Fibroblast of lung (primary cell): Measurements from ENCODE around the gene DHX16. TPM values are rescaled to one million over a fixed set of nuclear protein-coding genes. Genes with fewer than 3 reads are reported as not detected.
"Not testable (repeated sequence)": the region's sequence is repeated elsewhere in the genome, so short reads cannot be mapped to it uniquely, and the experiment has no call there.

Source experiments
- DNase-seq, 2 donors: peaks; one replicate each; pipeline versions ENCODE4 v3.0.0 to v3.0.0-alpha.2; 2010; ENCODE audit warnings: low read depth in 2 of 2
- H2AFZ ChIP-seq: 2 replicates; pipeline ENCODE4 v1.5.1; 2012; ENCODE audit warnings: low read length, control low read depth, inconsistent platforms
- H3K27ac ChIP-seq: 2 replicates; pipeline ENCODE4 v1.5.1; 2011; ENCODE audit warnings: low read length, control low read depth; ENCODE audit not compliant: insufficient read depth
- H3K27me3 ChIP-seq: 2 replicates; pipeline ENCODE4 v1.5.1; 2011; ENCODE audit warnings: mild to moderate bottlenecking, low read length; ENCODE audit not compliant: control insufficient read depth, insufficient read depth
- H3K36me3 ChIP-seq: 2 replicates; pipeline ENCODE4 v1.5.1; 2011; ENCODE audit warnings: low read length; ENCODE audit not compliant: control insufficient read depth, insufficient read depth
- H3K4me1 ChIP-seq: 2 replicates; pipeline ENCODE4 v1.5.1; 2011; ENCODE audit warnings: low read length; ENCODE audit not compliant: control insufficient read depth, insufficient read depth; ENCODE audit errors: extremely low read depth
- H3K4me2 ChIP-seq: 2 replicates; pipeline ENCODE4 v1.5.1; 2011; ENCODE audit warnings: low read length, control low read depth; ENCODE audit not compliant: insufficient read depth; ENCODE audit errors: extremely low read depth
- H3K4me3 ChIP-seq, 4 experiments: fragments of 200-600 bp in 1 of 4; sonication (generic) in 1 of 4; replicated peaks in 1 of 4; 2 replicates each; pipeline ENCODE4 v1.5.1; 2011 to 2016; ENCODE audit warnings: low read length in 4 of 4, low read depth in 3 of 4, mild to moderate bottlenecking in 3 of 4, control low read depth in 2 of 4, inconsistent platforms in 1 of 4, mixed read lengths in 1 of 4; ENCODE audit not compliant: insufficient read depth in 1 of 4; ENCODE audit errors: control extremely low read depth in 1 of 4
- H3K79me2 ChIP-seq: 2 replicates; pipeline ENCODE4 v1.5.1; 2012; ENCODE audit warnings: mild to moderate bottlenecking, low read length, inconsistent platforms; ENCODE audit not compliant: control insufficient read depth, insufficient read depth
- H3K9ac ChIP-seq: 2 replicates; pipeline ENCODE4 v1.5.1; 2011; ENCODE audit warnings: mild to moderate bottlenecking, low read length, control low read depth; ENCODE audit not compliant: insufficient read depth
- H3K9me3 ChIP-seq: 2 replicates; pipeline ENCODE4 v1.5.1; 2012; ENCODE audit warnings: low read depth, low read length; ENCODE audit not compliant: control insufficient read depth, insufficient read depth
- H4K20me1 ChIP-seq: 2 replicates; pipeline ENCODE4 v1.5.1; 2011; ENCODE audit warnings: low read length; ENCODE audit not compliant: control insufficient read depth, insufficient read depth; ENCODE audit errors: extremely low read depth
- CTCF ChIP-seq, 2 donors: IDR thresholded peaks in 1 of 2; conservative IDR thresholded peaks in 1 of 2; 1 replicate in 1 of 2; 2 replicates in 1 of 2; pipeline ENCODE4 v1.5.1; 2011 to 2012; ENCODE audit warnings: low read length in 2 of 2, control low read depth in 1 of 2, inconsistent platforms in 1 of 2, low read depth in 1 of 2, mild to moderate bottlenecking in 1 of 2
- EZH2 ChIP-seq: IDR thresholded peaks from 2 replicates; pipeline ENCODE4 v1.5.1; 2012; ENCODE audit warnings: low read length, control low read depth, mild to moderate bottlenecking; ENCODE audit errors: missing control alignments
- polyA minus RNA-seq: library from RNA; depleted of rRNA, polyadenylated mRNA; stranded (reverse); fragments of >200 nt; gene quantifications from 2 replicates; pipeline ENCODE4 v1.2.3, GENCODE V29; 2011; ENCODE audit warnings: low replicate concordance
- polyA plus RNA-seq, 2 donors: library from polyadenylated mRNA; depleted of rRNA in 1 of 2; stranded (reverse) in 1 of 2; unstranded in 1 of 2; fragments of >200 nt; gene quantifications; 2 replicates each; pipeline ENCODE4 v1.2.1, GENCODE V29; 2011 to 2012; ENCODE audit warnings: missing spikeins in 1 of 2
- total RNA-seq: library from RNA; depleted of rRNA; stranded (reverse); fragments of >200 nt; gene quantifications from 2 replicates; pipeline ENCODE4 v1.2.1, GENCODE V29; 2014

Gene DHX16
- total RNA-seq, result 33.1 and 34.8 TPM in 2 replicates
- 22.5 and 33.2 TPM in 2 replicates for polyA plus RNA-seq
- polyA plus RNA-seq (2012), result 27.0 and 29.2 TPM in 2 replicates
- polyA minus RNA-seq, result 73.8 and 75.8 TPM in 2 replicates

DNA sequence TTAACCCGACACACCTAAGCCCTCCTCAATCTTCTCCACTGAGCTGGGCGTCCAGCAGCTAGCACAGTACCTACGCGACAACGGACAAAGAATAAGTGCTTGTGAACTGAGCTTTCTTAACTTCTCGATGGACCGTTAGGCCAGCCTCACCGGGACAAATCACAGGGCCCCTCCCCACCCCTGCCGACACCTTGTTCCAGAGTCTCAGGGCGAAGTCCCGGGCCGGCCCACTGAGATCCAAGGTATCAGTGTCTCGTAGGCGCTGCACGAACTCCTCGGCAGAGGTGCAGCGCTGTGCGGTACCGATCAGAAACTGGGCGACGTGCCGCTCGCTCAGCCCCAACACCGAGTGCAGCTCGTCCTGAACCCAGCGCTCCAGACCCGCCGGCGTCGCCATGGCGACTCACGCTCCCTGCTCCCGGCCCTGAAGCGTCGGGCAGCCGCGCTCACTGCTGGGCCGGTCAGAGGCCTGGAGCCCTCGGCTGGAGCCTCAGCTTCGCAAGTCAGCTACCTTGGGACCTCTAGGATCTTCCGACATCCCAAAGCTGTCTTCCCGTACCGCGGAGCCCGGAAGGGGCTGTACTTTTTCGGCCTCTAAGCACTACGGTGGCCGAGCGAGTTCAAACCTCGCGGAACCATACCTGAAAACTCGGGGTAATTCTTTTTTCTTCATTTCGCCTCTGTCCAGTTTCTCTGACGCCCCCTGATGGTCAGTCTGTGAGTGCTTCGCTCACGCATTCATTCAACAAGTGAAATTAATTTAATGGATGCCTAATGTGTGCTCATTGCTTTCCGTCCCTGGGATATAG lies at the start of gene DHX16:
Gene DHX16, minus strand, starts transcription at position 562 of the 809 bp plus-strand sequence. Its CDS starts 165 bp downstream, at position 397.
- H4K20me1 ChIP-seq, result no peaks in the 10 kb centered on the region
- H3K36me3 ChIP-seq, result peaks cover 18% of the 10 kb centered on the region
- peak within 1 kb of the TSS; percentile 83 for H3K27ac ChIP-seq

GRCh38 chr6:30722025-30722279 lies 49.1 kb upstream of the DHX16 start:
- not testable (repeated sequence) for H3K27me3 ChIP-seq, H3K9me3 ChIP-seq, H4K20me1 ChIP-seq, H2AFZ ChIP-seq
- peaks cover 15% of the 10 kb centered on the region for H3K4me1 ChIP-seq
- H3K27ac ChIP-seq, result peak overlapping the region; percentile 92
- peaks cover 14% of the 10 kb centered on the region for H3K36me3 ChIP-seq
- peaks cover 66% of the 10 kb centered on the region for H3K79me2 ChIP-seq
- H3K4me2 ChIP-seq, result peak overlapping the region; percentile 92
- DNase-seq, result peak in 1 of 2 donors; percentile 56
- peak overlapping the region; percentile 73 to 97 (median 76) for H3K4me3 ChIP-seq
- peak overlapping the region; percentile 96 for H3K9ac ChIP-seq

More for the DNA sequence above, at the start of gene DHX16:
- Histone ChIP-seq H3K4me2 (peak within 1 kb of the TSS; percentile 95), H3K9me3 (no peaks in the 10 kb centered on the region), H3K9ac (peak within 1 kb of the TSS; percentile 89), H3K4me3 (peak within 1 kb of the TSS; percentile 81 to 100 (median 83)), H3K79me2 (peaks cover 30% of the 10 kb centered on the region), H3K27me3 (no peaks in the 10 kb centered on the region), H3K4me1 (peaks cover 6% of the 10 kb centered on the region), H2AFZ (peak within 1 kb of the TSS; percentile 84)
- DNase-seq, result peak; percentile 98 to 99
- TF ChIP-seq CTCF (conservative IDR thresholded peaks at IDR 0.05 in 1 of 2, IDR thresholded peaks at IDR 0.05 in 1 of 2; ENCODE audit: low read depth in 1 of 2, low read length in 2 of 2) (peak; percentile 84 to 92), EZH2 (no peak)

DNA sequence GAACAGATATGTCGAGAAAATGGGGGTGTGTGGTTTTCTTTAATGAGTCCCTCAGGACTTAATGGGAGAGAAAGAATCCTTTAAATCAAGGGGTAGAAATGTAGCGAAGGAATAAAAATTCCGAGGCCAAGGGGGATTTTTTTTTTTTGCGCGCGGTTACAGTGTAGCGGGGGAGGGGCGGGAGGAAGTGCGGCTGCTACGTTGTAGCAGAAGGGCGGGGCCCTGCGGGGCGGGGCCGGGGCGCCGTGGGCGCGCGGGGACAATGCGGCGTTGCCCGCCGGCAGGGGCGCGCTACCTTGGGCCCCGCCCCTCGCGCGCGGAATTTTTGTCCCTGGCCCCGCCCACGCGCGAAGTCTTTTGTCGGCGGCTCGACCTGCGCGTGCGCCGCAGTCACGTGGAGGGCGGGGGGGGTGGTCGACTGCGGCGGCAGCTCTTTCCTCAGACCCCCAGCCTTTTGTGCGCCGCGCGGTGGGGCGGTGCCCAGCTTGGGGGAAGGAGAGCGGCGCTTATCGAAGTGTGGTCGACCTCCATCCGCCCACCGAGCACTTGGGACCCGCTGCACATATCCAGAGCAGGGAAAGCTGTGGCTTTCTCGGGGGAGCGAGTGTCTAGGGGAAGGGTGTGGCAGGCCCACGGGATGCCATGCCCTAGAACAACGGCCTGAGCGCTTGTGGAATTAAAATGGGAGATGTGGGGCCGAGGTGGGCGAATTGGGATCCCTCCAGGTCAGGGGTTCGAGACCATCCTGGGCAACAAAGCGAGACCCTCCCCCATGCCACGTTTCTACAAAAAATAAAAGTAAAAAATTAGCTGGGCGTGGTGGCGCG lies 48.6 kb upstream of the DHX16 start:
- Histone ChIP-seq H3K36me3 (peaks cover 14% of the 10 kb centered on the region), H3K4me3 (peak overlapping the region; percentile 77 to 97 (median 94)), H2AFZ (no peak overlapping the region), H3K9me3 (no peaks in the 10 kb centered on the region), H3K27ac (peak overlapping the region; percentile 94), H3K4me1 (peaks cover 16% of the 10 kb centered on the region), H3K79me2 (peaks cover 71% of the 10 kb centered on the region), H3K9ac (peak overlapping the region; percentile 96), H3K27me3 (no peaks in the 10 kb centered on the region), H4K20me1 (peaks cover 5% of the 10 kb centered on the region), H3K4me2 (peak overlapping the region; percentile 92)
- TF ChIP-seq EZH2, result no peak
- peak in 1 of 2 donors; percentile 14 for TF ChIP-seq CTCF (conservative IDR thresholded peaks at IDR 0.05 in 1 of 2, IDR thresholded peaks at IDR 0.05 in 1 of 2; ENCODE audit: low read depth in 1 of 2, low read length in 2 of 2)
- DNase-seq, result peak; percentile 82 to 90
